ENCODE data around the gene PPFIA1.

Gene PPFIA1

DNA sequence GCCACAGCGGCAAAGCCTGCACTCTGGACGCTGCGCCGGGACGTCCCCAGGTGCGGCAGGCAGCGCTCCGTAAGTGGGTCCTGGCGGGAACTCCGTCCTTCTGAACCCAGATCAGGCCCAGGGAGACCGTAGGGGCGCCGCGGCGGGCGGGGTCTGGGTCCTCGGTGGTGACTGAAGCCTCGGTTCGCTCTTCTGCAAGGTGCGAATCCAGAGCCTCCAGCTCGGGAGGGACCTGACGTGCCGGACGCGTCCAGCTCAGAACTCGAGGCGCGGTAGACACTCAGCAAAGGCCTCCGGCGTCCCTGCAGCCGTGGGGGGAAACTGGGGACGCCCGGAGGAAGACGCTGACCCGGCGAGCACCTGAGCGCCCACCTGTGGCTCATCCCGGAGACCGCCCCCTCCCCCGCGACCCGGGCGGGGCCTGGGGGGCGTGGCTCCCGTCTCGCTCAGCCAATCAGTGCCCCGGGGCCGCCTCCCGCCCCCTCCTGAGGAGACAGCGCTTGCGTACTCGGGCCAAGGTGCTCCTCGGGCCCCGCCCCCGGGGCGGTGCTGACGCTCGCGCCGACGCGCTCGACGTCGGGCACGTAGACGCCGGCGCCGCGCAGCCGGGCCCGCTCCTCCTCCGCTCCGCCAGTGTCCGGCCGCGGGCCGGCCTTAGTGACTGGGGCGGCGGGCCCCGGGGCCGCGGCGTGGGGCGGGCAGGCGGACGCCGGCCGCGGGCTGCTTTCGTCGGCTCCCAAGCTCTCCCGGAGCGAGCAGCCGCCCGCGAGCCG, at the start of gene PPFIA1:
PPFIA1 (plus strand) TSS at position 587 of the 773 bp plus-strand sequence. CDS start 1,483 bp downstream, outside the sequence.
- TF ChIP-seq, protein P1, sequence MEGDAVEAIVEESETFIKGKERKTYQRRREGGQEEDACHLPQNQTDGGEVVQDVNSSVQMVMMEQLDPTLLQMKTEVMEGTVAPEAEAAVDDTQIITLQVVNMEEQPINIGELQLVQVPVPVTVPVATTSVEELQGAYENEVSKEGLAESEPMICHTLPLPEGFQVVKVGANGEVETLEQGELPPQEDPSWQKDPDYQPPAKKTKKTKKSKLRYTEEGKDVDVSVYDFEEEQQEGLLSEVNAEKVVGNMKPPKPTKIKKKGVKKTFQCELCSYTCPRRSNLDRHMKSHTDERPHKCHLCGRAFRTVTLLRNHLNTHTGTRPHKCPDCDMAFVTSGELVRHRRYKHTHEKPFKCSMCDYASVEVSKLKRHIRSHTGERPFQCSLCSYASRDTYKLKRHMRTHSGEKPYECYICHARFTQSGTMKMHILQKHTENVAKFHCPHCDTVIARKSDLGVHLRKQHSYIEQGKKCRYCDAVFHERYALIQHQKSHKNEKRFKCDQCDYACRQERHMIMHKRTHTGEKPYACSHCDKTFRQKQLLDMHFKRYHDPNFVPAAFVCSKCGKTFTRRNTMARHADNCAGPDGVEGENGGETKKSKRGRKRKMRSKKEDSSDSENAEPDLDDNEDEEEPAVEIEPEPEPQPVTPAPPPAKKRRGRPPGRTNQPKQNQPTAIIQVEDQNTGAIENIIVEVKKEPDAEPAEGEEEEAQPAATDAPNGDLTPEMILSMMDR (IDR thresholded peaks at IDR 0.05; ENCODE audit: low read length, missing control alignments), result no peak
- H3K4me3 ChIP-seq (replicated peaks; ENCODE audit: low read depth, low read length), result peak within 1 kb of the TSS; percentile 81
- DNase-seq (ENCODE audit: low read depth), result peak; percentile 93

DNA sequence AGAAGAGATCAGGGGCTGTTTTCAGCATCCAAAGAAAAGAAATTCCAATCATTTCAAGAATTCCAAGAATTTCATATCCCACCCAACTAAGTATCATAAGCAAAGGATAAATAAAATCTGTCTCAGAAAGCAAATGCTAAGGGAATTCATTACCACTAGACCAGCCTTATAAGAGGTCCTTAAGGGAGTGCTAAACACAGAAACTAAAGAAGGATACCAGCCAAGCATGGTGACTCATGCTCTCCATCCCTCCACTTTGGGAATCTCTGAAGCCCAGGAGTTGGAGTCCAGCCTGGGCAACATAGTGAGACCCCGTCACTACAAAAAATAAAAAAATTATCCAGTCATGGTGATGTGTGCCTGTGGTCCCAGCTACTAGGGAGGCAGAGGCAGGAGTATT, 49.6 kb upstream of the PPFIA1 start:
- peak; percentile 36 for DNase-seq (ENCODE audit: low read depth)
- TF ChIP-seq, protein P1 (IDR thresholded peaks at IDR 0.05; ENCODE audit: low read length, missing control alignments), result no peak
- H3K4me3 ChIP-seq (replicated peaks; ENCODE audit: low read depth, low read length), result no peak overlapping the region

DNA sequence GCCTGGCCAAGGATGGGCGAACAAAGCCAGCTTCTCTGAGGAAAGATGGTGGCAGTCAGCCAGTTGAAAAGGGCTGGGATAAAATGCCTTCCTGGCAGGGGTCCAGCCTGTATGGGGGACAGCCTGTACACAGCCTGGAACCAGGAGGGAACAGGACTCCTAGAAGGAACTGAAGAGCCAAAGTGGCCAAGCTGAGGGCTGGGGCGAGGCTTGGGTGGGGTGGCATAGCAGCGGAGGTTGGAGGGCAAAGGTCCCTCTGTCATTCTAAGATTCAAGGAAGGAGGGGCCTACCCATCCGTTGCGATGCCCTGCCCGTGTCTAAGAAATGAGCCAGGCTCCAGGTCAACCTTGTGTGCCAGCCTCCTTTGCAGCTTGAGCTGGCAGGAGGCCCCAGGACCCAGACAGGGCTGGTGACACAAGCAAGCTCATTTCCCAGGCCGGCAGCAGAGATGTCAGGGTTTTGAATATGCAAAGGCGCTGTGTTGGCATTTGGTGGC, 44.8 kb upstream of the PPFIA1 start:
- TF ChIP-seq, protein P1 (IDR thresholded peaks at IDR 0.05; ENCODE audit: low read length, missing control alignments), result no peak

DNA sequence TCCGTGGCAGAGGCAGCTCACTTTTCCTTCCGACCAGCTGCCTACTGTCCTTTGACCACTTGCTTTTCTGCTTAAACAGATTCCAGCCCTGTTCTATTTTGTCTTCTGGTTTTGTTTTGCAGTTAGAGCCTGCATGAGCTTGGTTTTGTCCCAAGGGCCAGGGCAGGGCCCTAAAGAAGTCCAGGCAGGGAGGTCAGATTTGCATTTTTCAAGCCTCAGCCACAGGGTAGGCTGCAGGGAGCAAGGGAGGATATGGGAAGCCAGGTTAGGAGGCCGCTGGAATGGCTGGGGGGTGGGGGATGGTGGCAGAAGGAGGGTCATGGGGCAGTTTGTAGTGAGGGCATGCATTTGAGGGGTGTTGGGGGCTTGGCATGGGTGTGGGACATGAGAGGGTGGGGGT, 44.3 kb upstream of the PPFIA1 start:
- TF ChIP-seq, protein P1 (IDR thresholded peaks at IDR 0.05; ENCODE audit: low read length, missing control alignments), result no peak
- no peak overlapping the region for H3K4me3 ChIP-seq (replicated peaks; ENCODE audit: low read depth, low read length)
- DNase-seq (ENCODE audit: low read depth), result no peak

More for the DNA sequence above, 44.8 kb upstream of the PPFIA1 start:
- H3K4me3 ChIP-seq (replicated peaks; ENCODE audit: low read depth, low read length), result no peak overlapping the region
- peak; percentile 38 for DNase-seq (ENCODE audit: low read depth)

DNA sequence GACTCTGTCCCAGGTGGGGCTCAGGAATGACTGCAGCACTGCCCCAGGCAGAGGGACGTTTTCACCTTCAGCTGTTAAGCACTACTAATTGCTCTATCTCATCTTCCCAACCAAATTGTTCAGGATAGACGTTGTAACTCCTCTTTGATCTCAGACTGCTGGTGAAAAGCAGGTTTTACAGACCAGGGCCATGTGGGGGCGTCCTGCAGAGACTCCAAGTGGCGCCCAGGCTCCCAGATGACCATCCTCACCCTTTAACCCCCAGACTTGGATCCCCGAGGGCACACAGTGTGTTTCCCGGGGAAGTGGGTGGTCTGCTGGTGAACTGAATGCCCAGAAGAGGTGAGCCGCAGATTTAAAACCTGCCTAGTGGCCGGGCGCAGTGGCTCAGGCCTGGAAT, 43.5 kb upstream of the PPFIA1 start:
- no peak for DNase-seq (ENCODE audit: low read depth)
- H3K4me3 ChIP-seq (replicated peaks; ENCODE audit: low read depth, low read length), result no peak overlapping the region
- TF ChIP-seq, protein P1 (IDR thresholded peaks at IDR 0.05; ENCODE audit: low read length, missing control alignments), result peak; percentile 22

DNA sequence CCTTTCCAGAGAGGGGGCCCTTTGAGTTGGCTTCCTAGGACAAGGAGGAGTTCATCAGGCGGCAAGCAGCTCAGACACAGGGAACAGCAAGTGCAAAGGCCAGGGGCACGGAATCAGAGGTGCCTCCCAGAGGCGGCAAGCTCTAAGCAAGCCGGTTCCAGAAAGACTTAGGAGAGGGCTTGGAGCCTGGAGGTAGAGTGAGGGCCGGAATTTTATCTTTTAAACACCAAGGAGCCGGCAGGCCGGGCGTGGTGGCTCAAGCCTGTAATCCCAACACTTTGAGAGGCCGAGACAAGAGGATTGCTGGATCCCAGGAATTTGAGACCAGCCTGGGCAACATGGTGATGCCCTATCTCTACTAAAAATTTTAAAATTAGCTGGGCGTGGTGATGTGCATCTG, 40.8 kb upstream of the PPFIA1 start:
- DNase-seq (ENCODE audit: low read depth), result no peak
- TF ChIP-seq, protein P1 (IDR thresholded peaks at IDR 0.05; ENCODE audit: low read length, missing control alignments), result no peak
- no peak overlapping the region for H3K4me3 ChIP-seq (replicated peaks; ENCODE audit: low read depth, low read length)

All from fibroblast of pulmonary artery (primary cell).